Activated CD4-positive, alpha-beta T cell treated with anti-CD3 and anti-CD28 coated beads for 36 hours (primary cell): ENCODE data around the gene PERP. TPM values are rescaled to one million over a fixed set of nuclear protein-coding genes. Genes with fewer than 3 reads are reported as not detected.
"Not testable (repeated sequence)": the region's sequence is repeated elsewhere in the genome, so short reads cannot be mapped to it uniquely, and the experiment has no call there.

Experiments used
- ATAC-seq: fragments of 200-7000 bp; cut with Tn5 transposase; one replicate; pipeline ENCODE4 v1.10.0; 2021; ENCODE audit warnings: mild to moderate bottlenecking, moderate library complexity
- CTCF ChIA-PET: fragments of 350-600 bp; sonication (Branson Sonifier 250); formaldehyde crosslinking; loops from one replicate; lab custom pipeline; 2021; ENCODE audit warnings: antibody characterized with exemption; lab: Charles Lee
- POLR2A ChIA-PET: fragments of 350-600 bp; sonication (Branson Sonifier 250); formaldehyde crosslinking; loops from one replicate; lab custom pipeline; 2021; ENCODE audit warnings: antibody characterized with exemption, inconsistent platforms; lab: Charles Lee
- DNase-seq: peaks from one replicate; pipeline ENCODE4 v3.0.0-alpha.2; 2020
- H3K27ac Mint-ChIP-seq: one replicate; pipeline ENCODE4 v1.8.0; 2021; ENCODE audit warnings: mixed read lengths
- H3K27me3 Mint-ChIP-seq: one replicate; pipeline ENCODE4 v1.8.0; 2021; ENCODE audit warnings: mixed read lengths
- H3K36me3 Mint-ChIP-seq: one replicate; pipeline ENCODE4 v1.8.0; 2021; ENCODE audit warnings: low read depth, mixed read lengths
- H3K4me1 Mint-ChIP-seq: one replicate; pipeline ENCODE4 v1.8.0; 2021; ENCODE audit warnings: mixed read lengths
- H3K4me3 Mint-ChIP-seq: one replicate; pipeline ENCODE4 v1.8.0; 2021; ENCODE audit warnings: mild to moderate bottlenecking, moderate library complexity, mixed read lengths
- H3K9me3 Mint-ChIP-seq: one replicate; pipeline ENCODE4 v1.8.0; 2021; ENCODE audit warnings: low read depth, mixed read lengths
- intact Hi-C, 2 experiments: fragments of 100-400 bp; cut with DNase I in 1 of 2; cut with micrococcal nuclease in 1 of 2; formaldehyde crosslinking; loops; one replicate each; pipeline versions ENCODE4 v1.14.2 to v1.15.1; 2022 to 2024; cut with DNase I, micrococcal nuclease
- total RNA-seq, 2 experiments: library from RNA; stranded (reverse); gene quantifications; one replicate each; pipeline ENCODE4 v1.2.3, GENCODE V29; 2021

Gene PERP
- total RNA-seq, 2 experiments from 2014 or later = 2.7 to 3.7 TPM

- H3K36me3 Mint-ChIP-seq = no peaks in the 10 kb centered on the region
- CTCF ChIA-PET = no interaction called here
- no peak for DNase-seq
- no peak overlapping the region for H3K4me3 Mint-ChIP-seq
- H3K4me1 Mint-ChIP-seq = no peaks in the 10 kb centered on the region
- ATAC-seq = no peak
- intact Hi-C loops = no loop called here
- H3K27me3 Mint-ChIP-seq = peaks cover 7% of the 10 kb centered on the region
- H3K27ac Mint-ChIP-seq = no peak overlapping the region
- POLR2A ChIA-PET = no interaction called here
- no peaks in the 10 kb centered on the region for H3K9me3 Mint-ChIP-seq
Observed at GRCh38 chr6:138087593-138088325, 19.5 kb downstream of the PERP start.

- Mint-ChIP-seq H3K36me3 (no peaks in the 10 kb centered on the region), H3K27me3 (peaks cover 8% of the 10 kb centered on the region), H3K27ac (no peak overlapping the region), H3K9me3 (no peaks in the 10 kb centered on the region), H3K4me1 (no peaks in the 10 kb centered on the region), H3K4me3 (no peak overlapping the region)
- ATAC-seq = no peak
- intact Hi-C loops = no loop called here
- ChIA-PET CTCF (interaction anchor here (1.0 kb wide), 1 partner anchor 14 kb away, joined by 3 read pairs; no protein-coding TSS in a partner anchor), POLR2A (interaction anchor here (0.6 kb wide), 1 partner anchor 19 kb away, joined by 3 read pairs; no protein-coding TSS in a partner anchor)
- no peak for DNase-seq
Observed at GRCh38 chr6:138086573-138087196, 20.5 kb downstream of the PERP start.

GRCh38 chr6:138085839-138086222 lies 21.4 kb downstream of the PERP start:
- ChIA-PET POLR2A (no interaction called here), CTCF (interaction anchor here (1.0 kb wide), 1 partner anchor 15 kb away, joined by 3 read pairs; no protein-coding TSS in a partner anchor)
- no peak overlapping the region for H3K4me3 Mint-ChIP-seq
- no peaks in the 10 kb centered on the region for H3K4me1 Mint-ChIP-seq
- no peaks in the 10 kb centered on the region for H3K9me3 Mint-ChIP-seq
- peaks cover 13% of the 10 kb centered on the region for H3K27me3 Mint-ChIP-seq
- no peak overlapping the region for H3K27ac Mint-ChIP-seq
- DNase-seq (no peak), ATAC-seq (no peak)
- no peaks in the 10 kb centered on the region for H3K36me3 Mint-ChIP-seq
- intact Hi-C loops = no loop called here

- Mint-ChIP-seq H3K9me3 (no peaks in the 10 kb centered on the region), H3K4me3 (no peak overlapping the region), H3K27ac (no peak overlapping the region), H3K36me3 (no peaks in the 10 kb centered on the region), H3K4me1 (no peaks in the 10 kb centered on the region), H3K27me3 (peaks cover 16% of the 10 kb centered on the region)
- POLR2A ChIA-PET = no interaction called here
- DNase-seq = no peak
- no peak for ATAC-seq
- CTCF ChIA-PET = interaction anchor here (1.3 kb wide), 1 partner anchor 20 kb away, joined by 7 read pairs; no protein-coding TSS in a partner anchor
- intact Hi-C loops = no loop called here
Observed at GRCh38 chr6:138084904-138085838, 22.0 kb downstream of the PERP start.

GRCh38 chr6:138082232-138082631 lies 25.0 kb downstream of the PERP start:
- no peaks in the 10 kb centered on the region for H3K9me3 Mint-ChIP-seq
- H3K27ac Mint-ChIP-seq = no peak overlapping the region
- no peak overlapping the region for H3K4me3 Mint-ChIP-seq
- POLR2A ChIA-PET = no interaction called here
- no peaks in the 10 kb centered on the region for H3K4me1 Mint-ChIP-seq
- no peak for DNase-seq
- H3K27me3 Mint-ChIP-seq = peaks cover 25% of the 10 kb centered on the region
- CTCF ChIA-PET = interaction anchor here (1.4 to 1.5 kb wide), 2 partner anchors 22 to 33 kb away, joined by 3 to 4 read pairs; no protein-coding TSS in a partner anchor
- no peak for ATAC-seq
- intact Hi-C loops = no loop called here
- no peaks in the 10 kb centered on the region for H3K36me3 Mint-ChIP-seq

- H3K36me3 Mint-ChIP-seq, ATAC-seq, H3K27ac Mint-ChIP-seq, DNase-seq, intact Hi-C loops, H3K4me1 Mint-ChIP-seq, H3K4me3 Mint-ChIP-seq, H3K9me3 Mint-ChIP-seq, POLR2A ChIA-PET: not testable (repeated sequence)
- CTCF ChIA-PET = interaction anchor here (0.6 kb wide), 1 partner anchor 95 kb away, joined by 3 read pairs; no protein-coding TSS in a partner anchor
- H3K27me3 Mint-ChIP-seq = peaks cover 36% of the 10 kb centered on the region
Observed at GRCh38 chr6:138079556-138079955, 27.7 kb downstream of the PERP start.

- ATAC-seq = no peak
- no peak overlapping the region for H3K27ac Mint-ChIP-seq
Observed at GRCh38 chr6:138078491-138078890, 28.7 kb downstream of the PERP start.

GRCh38 chr6:138073264-138073663 lies 34.0 kb downstream of the PERP start:
- DNase-seq (no peak), ATAC-seq (no peak)
- Mint-ChIP-seq H3K27ac (no peak overlapping the region), H3K4me3 (no peak overlapping the region), H3K4me1 (no peaks in the 10 kb centered on the region), H3K9me3 (peaks cover 8% of the 10 kb centered on the region), H3K27me3 (peaks cover 27% of the 10 kb centered on the region), H3K36me3 (no peaks in the 10 kb centered on the region)
- POLR2A ChIA-PET = no interaction called here
- intact Hi-C loops = no loop called here
- CTCF ChIA-PET = no interaction called here

More at GRCh38 chr6:138078491-138078890, 28.7 kb downstream of the PERP start:
- Mint-ChIP-seq H3K27me3 (peaks cover 42% of the 10 kb centered on the region), H3K4me3 (no peak overlapping the region), H3K36me3 (no peaks in the 10 kb centered on the region), H3K4me1 (no peaks in the 10 kb centered on the region), H3K9me3 (peaks cover 8% of the 10 kb centered on the region)
- DNase-seq = no peak
- ChIA-PET POLR2A (interaction anchor here (0.6 kb wide), 1 partner anchor 112 kb away, joined by 3 read pairs; no protein-coding TSS in a partner anchor), CTCF (no interaction called here)
- intact Hi-C loops = no loop called here

- H3K27ac Mint-ChIP-seq = no peak overlapping the region
- POLR2A ChIA-PET = no interaction called here
- H3K9me3 Mint-ChIP-seq = no peaks in the 10 kb centered on the region
- no peaks in the 10 kb centered on the region for H3K36me3 Mint-ChIP-seq
- no peaks in the 10 kb centered on the region for H3K4me1 Mint-ChIP-seq
- no peak overlapping the region for H3K4me3 Mint-ChIP-seq
- no peak for DNase-seq
- H3K27me3 Mint-ChIP-seq = peaks cover 10% of the 10 kb centered on the region
- ATAC-seq = no peak
- intact Hi-C loops = no loop called here
- CTCF ChIA-PET = no interaction called here
Observed at GRCh38 chr6:138063726-138064125, 43.5 kb downstream of the PERP start.

GRCh38 chr6:138054982-138055381 lies 52.2 kb downstream of the PERP start:
- no peaks in the 10 kb centered on the region for H3K36me3 Mint-ChIP-seq
- no peak for ATAC-seq
- intact Hi-C loops = no loop called here
- H3K9me3 Mint-ChIP-seq = peaks cover 6% of the 10 kb centered on the region
- peaks cover 40% of the 10 kb centered on the region for H3K27me3 Mint-ChIP-seq
- no peak overlapping the region for H3K27ac Mint-ChIP-seq
- ChIA-PET CTCF (no interaction called here), POLR2A (no interaction called here)
- no peak overlapping the region for H3K4me3 Mint-ChIP-seq
- H3K4me1 Mint-ChIP-seq = no peaks in the 10 kb centered on the region
- DNase-seq = no peak

- ATAC-seq (no peak), DNase-seq (no peak)
- H3K27me3 Mint-ChIP-seq = peaks cover 34% of the 10 kb centered on the region
- peaks cover 5% of the 10 kb centered on the region for H3K9me3 Mint-ChIP-seq
- no peaks in the 10 kb centered on the region for H3K4me1 Mint-ChIP-seq
- no peak overlapping the region for H3K4me3 Mint-ChIP-seq
- no peak overlapping the region for H3K27ac Mint-ChIP-seq
- POLR2A ChIA-PET = no interaction called here
- no peaks in the 10 kb centered on the region for H3K36me3 Mint-ChIP-seq
- CTCF ChIA-PET = interaction anchor here (0.9 kb wide), 1 partner anchor 64 kb away, joined by 3 read pairs; no protein-coding TSS in a partner anchor
- intact Hi-C loops = no loop called here
Observed at GRCh38 chr6:138052783-138053182, 54.4 kb downstream of the PERP start.
